ENCODE results near the gene AANAT. TPM values are rescaled to one million over a fixed set of nuclear protein-coding genes. Genes with fewer than 3 reads are reported as not detected.
A peak's percentile ranks its signal among the peaks of the same experiment; 100 is the strongest.

The AANAT gene
- total RNA-seq, 2 donors from 2014 or later = not detected

GRCh38 chr17:76451506-76451905 is 15.9 kb upstream of the AANAT start:
- peak overlapping the region; percentile 79 to 97 for H3K4me3 ChIP-seq
- no peaks in the 10 kb centered on the region for H3K9me3 ChIP-seq
- no peaks in the 10 kb centered on the region for H3K27me3 ChIP-seq
- TF ChIP-seq CTCF (IDR thresholded peaks at IDR 0.05) = no peak
- peak overlapping the region; percentile 93 to 94 for H3K27ac ChIP-seq
- H3K4me1 ChIP-seq = peaks cover 3 to 49% of the 10 kb centered on the region in 2 donors
- no peak for DNase-seq (ENCODE audit: low spot score)
- no peaks in the 10 kb centered on the region for H3K36me3 ChIP-seq

- no peaks in the 10 kb centered on the region for H3K27me3 ChIP-seq
- H3K27ac ChIP-seq = peak overlapping the region; percentile 93 to 94
- H3K36me3 ChIP-seq = no peaks in the 10 kb centered on the region
- DNase-seq (ENCODE audit: low spot score) = no peak
- peak overlapping the region; percentile 79 to 97 for H3K4me3 ChIP-seq
- TF ChIP-seq CTCF (IDR thresholded peaks at IDR 0.05) = no peak
- peaks cover 3 to 42% of the 10 kb centered on the region in 2 donors for H3K4me1 ChIP-seq
- no peaks in the 10 kb centered on the region for H3K9me3 ChIP-seq
These were observed 15.2 kb upstream of the AANAT start for GRCh38 chr17:76452127-76452659.

GRCh38 chr17:76452660-76453430 is 14.6 kb upstream of the AANAT start, which contains the start of gene UBE2O:
Gene UBE2O, minus strand, starts transcription at chr17:76453152. Its CDS starts 11 bp downstream, at chr17:76453141.
- TF ChIP-seq CTCF (IDR thresholded peaks at IDR 0.05) = peak; percentile 34 to 41
- peak within 1 kb of the TSS; percentile 93 to 94 for H3K27ac ChIP-seq
- H3K4me3 ChIP-seq = peak within 1 kb of the TSS; percentile 79 to 97
- H3K9me3 ChIP-seq = no peaks in the 10 kb centered on the region
- H3K36me3 ChIP-seq = no peaks in the 10 kb centered on the region
- H3K4me1 ChIP-seq = peaks cover 3 to 36% of the 10 kb centered on the region in 2 donors
- no peaks in the 10 kb centered on the region for H3K27me3 ChIP-seq
- peak; percentile 79 for DNase-seq (ENCODE audit: low spot score)

- Histone ChIP-seq H3K27me3 (no peaks in the 10 kb centered on the region), H3K36me3 (no peaks in the 10 kb centered on the region), H3K27ac (peak overlapping the region in 1 of 2 donors; percentile 93), H3K4me1 (peaks cover 3 to 32% of the 10 kb centered on the region in 2 donors), H3K4me3 (peak overlapping the region in 1 of 2 donors; percentile 97), H3K9me3 (no peaks in the 10 kb centered on the region)
- no peak for DNase-seq (ENCODE audit: low spot score)
- TF ChIP-seq CTCF (IDR thresholded peaks at IDR 0.05) = no peak
These were observed 14.0 kb upstream of the AANAT start for GRCh38 chr17:76453431-76453743.

GRCh38 chr17:76458580-76459490 is 8.6 kb upstream of the AANAT start:
- H3K27me3 ChIP-seq = no peaks in the 10 kb centered on the region
- H3K36me3 ChIP-seq = no peaks in the 10 kb centered on the region
- no peaks in the 10 kb centered on the region for H3K9me3 ChIP-seq
- H3K4me3 ChIP-seq = no peak overlapping the region
- no peak overlapping the region for H3K27ac ChIP-seq
- no peak for DNase-seq (ENCODE audit: low spot score)
- no peaks in the 10 kb centered on the region for H3K4me1 ChIP-seq
- peak; percentile 31 to 70 for TF ChIP-seq CTCF (IDR thresholded peaks at IDR 0.05)
